KG1 (cell line): ENCODE results near the gene SSRP1.
"Not testable (repeated sequence)": the region's sequence is repeated elsewhere in the genome, so short reads cannot be mapped to it uniquely, and the experiment has no call there.

Source experiments
- DNase-seq: peaks from one replicate; lab custom pipeline; 2025; lab: John Stamatoyannopoulos, UW

SSRP1 gene

GRCh38 chr11:57336856-57337255 lies 1.2 kb upstream of the SSRP1 start:
- DNase-seq = not testable (repeated sequence)

GRCh38 chr11:57336111-57336666 lies 497 bp upstream of the SSRP1 start:
- no peak for DNase-seq

- no peak for DNase-seq
Observed at GRCh38 chr11:57335023-57335342, 709 bp downstream of the SSRP1 start.

DNA sequence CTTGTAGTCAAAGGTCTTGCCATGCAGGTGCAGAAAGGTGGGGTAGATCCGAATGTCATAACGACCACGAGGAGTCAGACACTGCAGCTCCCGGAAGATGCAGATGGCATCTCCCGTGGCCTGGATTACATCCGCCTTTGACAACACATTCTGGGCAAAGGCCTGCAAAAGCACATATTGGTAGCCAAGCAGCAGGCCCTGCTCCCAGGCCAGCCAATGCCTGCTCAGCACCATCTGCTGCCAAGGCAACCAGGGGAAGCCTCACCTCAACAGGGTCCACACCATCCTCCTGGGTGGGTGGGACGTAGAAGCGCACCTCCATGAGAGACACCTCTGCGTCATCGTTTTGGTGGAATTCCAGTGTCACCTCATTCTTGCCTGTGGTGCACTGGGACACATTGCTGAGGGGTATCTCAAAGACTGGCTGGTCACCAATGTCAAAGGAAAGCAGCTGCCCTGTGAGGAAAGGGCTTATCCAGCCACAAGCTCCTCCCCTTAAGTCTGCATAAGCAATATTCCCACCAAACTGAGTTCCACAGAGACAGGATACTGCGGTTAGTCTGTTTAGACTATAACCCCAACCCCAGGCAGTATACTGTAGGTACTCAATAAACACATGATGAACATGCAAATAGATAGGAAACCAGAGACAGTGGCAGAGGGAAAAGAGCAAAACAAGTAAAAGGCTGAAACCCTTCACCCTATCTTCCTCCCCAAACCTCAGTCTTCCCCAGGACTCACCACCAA lies 2.8 kb downstream of the SSRP1 start:
- no peak for DNase-seq

DNA sequence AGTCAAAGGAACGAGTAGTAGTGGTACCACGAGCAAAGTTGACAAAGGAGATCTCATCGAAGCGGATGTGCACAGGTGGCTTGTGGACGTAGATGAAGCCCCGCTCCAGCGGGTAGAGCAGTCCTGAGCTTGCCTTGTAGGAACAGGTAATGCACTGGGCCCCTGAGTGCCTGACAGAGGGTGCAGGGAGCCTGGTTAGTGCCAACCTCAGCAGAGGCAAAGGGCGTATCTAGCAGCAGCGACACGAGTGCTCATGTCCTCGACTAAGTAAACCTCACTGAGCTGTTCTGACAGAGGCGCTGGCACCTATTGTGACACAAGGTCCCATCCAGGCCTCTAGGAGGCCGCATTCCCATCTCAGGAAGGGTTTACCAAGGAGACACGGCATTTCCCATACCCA lies 4.0 kb downstream of the SSRP1 start:
- DNase-seq = no peak

DNA sequence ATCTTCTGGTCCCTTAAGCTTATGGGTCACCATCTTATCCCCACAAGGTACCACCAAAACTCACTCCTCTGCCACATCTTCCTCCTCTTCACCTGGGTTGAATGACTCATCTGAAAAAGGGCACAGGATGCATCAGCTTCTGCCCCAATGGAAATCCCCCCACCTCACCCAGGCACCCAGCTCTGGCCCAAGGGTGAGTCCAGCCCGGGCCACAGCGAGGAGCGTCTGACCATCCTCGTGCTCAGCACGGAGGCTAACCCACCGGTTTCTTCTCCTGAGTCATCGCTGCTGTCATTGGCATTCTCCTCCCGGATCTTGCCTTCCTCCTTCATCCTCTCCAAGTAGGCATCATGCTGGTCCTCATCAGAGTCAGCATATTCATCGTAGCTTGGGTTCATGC lies 5.7 kb downstream of the SSRP1 start:
- no peak for DNase-seq

DNA sequence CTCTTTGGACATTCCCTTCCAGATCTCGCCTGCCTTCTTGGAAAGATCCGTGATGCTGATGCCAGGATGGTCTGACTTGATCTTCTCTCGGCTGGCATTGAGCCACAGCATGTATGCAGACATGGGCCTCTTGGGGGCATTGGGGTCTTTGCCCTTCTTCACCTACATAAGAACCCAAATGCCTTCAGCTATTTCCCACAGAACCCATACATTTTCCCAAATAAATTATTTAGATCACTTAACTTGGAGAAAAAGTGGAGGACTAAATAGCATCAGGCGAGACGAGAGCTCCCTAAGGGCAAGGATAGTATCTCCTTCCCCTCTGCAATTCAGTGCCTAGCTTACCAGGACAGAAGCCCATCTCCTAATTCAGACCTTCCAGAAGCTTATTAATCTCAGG lies 8.0 kb downstream of the SSRP1 start:
- DNase-seq = no peak

DNA sequence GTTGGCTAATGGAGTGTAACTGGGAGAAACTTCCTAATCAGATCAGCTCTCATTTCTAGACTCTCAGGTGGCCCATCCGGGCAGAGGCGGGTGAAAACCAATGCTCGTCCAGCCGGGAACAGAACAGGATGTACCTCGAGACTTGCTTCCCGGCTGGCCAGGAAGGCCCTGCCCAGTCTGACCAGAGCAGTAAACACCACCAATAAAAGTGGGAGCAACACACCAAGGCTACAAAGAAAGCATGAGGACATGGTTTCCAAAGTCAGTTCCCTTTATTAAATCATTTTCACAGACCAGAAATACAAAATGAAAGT lies 10.0 kb downstream of the SSRP1 start:
- DNase-seq = no peak

DNA sequence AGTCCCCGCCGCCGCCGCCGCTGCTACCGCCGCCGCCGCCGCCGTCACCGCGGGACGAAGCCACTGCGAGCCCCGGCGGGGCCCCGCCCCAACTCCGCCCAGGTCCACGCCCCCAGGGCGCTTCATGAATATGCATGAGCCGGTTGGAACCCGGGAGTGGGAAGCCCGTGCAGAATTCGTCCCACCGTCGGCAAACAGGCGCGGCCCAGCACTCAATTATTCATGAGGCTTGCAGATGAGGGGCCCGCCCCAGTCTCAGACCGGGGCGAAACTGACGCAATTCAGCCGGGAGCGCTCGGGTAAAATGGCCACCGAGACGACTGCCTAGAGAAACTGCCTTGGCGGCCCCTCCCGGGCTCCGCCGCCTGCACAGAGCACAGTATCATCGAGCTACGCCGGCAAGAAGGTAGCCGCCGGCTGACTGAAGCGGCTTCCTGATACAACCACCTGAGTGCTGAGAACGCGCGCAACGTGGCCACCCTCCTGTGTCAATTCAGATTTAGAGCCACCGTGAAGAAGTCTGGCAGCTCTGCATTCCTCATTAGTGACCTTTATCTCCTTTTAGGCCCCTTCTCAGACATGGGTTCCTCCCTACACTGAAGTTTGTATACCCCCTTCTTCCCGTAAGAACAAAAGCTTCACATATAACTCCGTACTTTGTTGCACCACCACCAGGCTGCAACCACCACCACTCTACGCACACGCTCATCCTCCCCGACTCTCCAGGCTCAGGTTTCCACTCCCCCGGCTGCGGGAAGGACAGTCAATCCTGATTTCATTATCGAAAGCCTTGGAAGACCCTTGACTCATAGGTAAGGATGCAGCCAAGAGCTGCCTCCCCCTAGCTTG lies 10.6 kb downstream of the SSRP1 start, which contains the start of gene TNKS1BP1:
Gene TNKS1BP1, minus strand, starts transcription at position 67 of the 849 bp plus-strand sequence. CDS start 3,067 bp downstream, outside the sequence.
- peak; percentile 85 for DNase-seq

DNA sequence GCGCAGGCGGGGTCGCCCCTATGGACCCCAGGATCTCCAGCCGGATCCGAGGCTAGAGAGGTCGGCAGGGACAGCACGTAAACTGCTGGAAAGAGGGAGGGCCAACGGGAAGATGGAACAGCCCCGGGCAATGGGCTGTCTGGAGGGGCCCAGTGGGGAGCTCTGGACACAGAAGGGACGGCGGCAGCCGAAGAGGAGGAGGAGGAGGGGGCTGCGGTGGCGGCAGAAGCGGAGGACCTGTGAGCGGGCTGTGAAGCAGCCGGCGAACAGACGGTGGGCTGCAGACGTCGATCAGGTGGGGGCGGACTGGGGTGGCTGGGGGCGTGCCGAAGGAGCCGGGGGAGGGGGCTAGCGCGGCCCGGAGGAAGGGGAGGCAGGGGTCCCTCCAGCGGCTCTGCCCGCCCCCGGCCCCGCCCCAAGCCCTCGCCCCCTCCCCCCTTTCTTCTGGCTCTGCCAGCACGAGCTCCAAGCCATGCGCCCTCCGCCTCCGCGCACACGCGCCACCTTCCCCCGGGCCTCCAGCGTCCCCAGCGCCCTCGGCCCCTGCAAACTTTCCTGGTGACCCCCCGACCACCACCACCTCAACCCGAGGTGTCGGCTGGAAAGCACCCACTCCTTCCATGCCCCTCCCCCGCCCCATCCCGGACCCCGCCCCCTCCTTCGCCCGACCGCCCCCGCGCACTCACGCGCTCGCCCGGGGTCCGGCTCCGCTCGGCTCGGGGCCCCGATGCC lies 11.4 kb downstream of the SSRP1 start:
- DNase-seq = no peak

- DNase-seq = no peak
Observed at GRCh38 chr11:57323855-57324153, 11.9 kb downstream of the SSRP1 start.

DNA sequence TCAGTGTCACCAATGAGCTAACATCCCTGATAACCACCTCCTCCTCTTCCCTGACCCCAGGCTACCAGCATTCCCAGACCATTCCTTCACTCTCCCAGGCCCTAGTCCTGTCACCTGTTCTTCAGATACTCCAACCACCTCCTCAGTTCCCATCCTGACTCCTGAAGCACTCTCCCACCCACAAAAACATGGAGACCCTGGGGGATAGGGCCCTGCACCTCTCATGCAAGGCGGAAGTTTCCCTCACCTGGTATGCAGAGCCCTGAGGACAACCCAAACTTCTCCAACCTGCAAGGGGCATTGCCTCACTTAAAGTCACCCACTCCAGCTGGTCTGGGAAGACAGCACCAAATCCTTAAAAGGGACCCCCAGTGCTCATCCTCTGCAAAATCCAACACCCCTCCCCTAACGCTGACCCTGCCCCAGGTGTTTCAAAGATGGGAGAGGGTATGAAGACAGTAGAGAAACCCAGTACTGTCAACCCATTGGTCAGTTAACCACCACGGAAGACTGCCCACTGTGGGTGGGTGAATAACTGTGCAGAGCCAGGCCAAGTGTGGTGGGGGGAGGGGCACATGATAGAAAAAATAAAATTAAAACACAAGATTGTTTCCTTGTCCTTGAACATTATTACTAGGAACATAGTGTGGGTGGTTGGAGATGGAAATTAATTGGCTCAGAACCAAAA lies 12.4 kb downstream of the SSRP1 start:
- DNase-seq = no peak

- no peak for DNase-seq
Observed at GRCh38 chr11:57322256-57323166, 13.2 kb downstream of the SSRP1 start.

DNA sequence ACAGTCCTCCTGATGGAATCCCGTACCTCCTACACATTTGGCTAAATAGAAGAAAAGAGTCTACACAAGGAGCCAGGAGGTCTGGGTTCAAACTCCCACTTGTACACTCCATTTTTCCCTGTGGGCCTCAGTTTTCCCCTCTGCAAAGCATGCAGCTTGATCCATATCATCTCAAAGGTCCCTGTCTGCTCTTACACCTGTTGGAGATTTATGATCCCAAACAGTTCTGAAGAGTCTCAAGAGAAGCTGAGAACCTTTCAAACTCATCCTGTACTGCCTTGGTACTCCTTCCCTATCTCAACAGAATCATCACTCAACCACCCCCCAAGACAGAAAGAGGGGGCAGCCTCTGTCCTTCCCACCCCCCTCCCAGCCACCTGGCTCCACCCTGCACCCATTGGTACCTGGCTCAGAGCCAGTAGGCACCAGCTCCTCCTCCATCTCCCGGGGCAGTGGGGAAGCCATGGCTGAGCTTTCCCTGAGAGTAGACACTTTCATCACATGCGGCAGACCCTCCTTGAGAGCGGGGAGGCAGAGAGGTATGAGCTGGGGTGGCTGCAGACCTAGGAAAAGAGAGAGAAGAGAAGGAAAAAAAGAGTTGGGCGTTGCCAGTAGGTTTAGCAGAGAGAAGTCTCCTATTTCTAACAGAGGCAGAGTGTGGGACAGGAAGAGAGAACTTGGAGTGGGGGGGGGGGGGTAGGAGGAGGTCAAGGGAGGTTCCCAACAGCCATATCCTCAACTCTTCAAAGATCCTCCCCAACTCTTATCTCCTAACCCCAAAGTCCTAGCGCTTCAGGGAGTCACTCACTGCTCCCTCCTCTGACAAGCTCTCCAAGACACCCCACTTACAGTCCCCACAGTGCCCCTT lies 14.1 kb downstream of the SSRP1 start:
- no peak for DNase-seq

DNA sequence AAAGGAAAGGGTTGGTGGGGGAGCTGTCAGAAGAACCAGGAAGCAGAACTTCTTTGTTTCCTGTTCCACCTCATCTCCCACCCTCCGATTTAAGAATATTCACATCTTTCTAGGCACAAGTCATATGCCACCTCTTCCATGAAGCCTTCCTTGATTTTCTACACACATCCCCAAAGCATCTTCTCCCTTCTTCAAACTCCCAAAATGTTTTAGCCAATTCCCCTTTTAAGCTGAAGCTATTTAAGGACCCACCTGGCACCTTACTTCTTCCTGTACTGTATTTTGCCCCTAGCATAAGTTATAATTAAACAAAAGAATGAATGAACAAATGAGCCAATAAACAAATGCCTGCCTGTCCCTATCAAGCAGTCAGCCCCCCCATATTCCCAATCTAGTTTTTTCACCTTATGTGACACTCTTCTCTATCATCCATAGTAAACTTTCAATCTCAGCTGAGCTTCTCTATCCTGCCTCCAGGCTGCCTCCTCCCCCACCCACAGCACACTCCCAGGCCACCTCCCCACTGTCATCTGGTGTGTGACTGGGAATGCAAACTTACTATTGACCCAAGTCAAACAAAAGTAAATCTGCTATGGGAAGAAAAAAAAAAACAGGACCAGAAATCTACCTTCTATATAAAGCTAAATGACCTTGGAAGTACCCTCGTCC lies 14.8 kb downstream of the SSRP1 start:
- no peak for DNase-seq

DNA sequence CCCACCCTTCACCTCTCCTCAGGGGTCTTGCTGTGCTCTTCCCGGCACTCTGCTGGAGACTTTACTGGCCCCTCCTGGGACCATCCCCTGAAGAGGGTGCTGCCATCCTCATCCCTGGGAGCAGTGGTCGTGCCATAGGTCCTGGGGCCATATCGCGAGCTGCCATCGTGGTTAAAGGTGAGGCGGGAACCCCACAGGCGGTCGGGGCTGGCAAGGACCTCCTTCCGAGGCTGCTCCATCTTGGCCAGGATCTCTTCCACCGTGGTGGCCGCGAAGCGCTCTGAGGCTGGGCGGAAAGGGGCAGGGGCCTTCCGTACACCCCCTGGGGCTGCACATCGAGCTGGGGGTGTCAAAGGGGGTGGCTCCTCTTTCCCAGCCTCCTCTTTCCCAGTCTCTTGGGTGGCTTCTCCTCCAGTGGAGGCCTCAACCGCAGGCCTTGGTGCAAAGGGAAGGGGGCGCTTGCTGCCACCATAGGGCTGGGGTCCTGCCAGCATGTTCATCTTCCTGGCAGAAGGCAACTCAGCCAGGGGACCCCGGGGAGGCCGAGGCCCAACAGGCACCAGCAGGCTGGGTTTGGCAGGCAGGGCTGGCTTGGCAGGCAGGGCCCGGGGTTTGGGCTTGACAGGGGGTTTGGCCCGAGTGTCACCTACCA lies 15.5 kb downstream of the SSRP1 start:
- DNase-seq = no peak

DNA sequence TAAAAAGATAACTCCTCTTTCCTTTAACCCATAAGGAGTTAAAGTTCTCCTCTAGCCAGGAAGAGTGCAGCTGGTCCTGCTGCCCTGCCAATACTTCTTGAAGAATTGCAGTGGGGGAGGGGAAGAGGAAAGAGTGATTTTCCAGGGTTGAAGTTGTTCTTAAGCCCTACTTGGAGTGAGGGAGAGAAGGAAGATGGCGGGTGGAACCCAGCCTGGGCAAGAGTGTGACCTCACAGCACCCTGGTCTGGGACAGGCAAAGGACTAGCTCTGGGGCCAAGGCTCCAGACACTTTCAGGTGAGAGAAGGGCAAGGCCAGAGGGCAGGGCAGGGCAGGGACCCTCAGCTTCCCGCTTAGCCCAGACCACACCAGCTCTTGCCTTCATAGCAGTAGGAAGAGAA lies 17.5 kb downstream of the SSRP1 start:
- no peak for DNase-seq

DNA sequence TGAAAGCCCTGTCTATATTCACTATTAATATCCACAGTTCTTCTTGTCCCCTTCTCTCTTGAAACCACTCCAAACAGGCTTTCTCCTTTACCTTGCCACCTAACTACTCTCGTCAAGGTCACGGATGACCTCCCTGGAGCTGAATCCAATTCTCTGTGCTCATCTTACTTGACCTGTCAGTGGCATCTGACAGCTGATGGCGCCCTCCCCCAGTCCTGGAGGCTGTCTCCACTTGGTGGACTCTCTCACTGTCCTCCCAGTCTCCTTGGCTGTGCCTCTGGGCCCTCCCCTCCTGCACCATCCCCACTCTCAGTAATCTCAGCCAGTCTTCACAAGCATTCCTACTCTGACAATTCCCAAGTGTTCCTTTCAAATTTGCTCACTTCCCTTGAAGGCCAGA lies 19.7 kb downstream of the SSRP1 start:
- no peak for DNase-seq

GRCh38 chr11:57315491-57315890 lies 20.2 kb downstream of the SSRP1 start:
- peak; percentile 16 for DNase-seq
